GM18517 (cell line): ENCODE results near the gene LONRF2.

ENCODE experiments used
- ATAC-seq: cut with Tn5 transposase; IDR thresholded peaks from one replicate; pipeline ENCODE4 v1.9.1; 2021; ENCODE audit warnings: mild to moderate bottlenecking, moderate library complexity; ENCODE audit not compliant: unreplicated experiment

Gene LONRF2

GRCh38 chr2:100276716-100277115 is 45.6 kb downstream of the LONRF2 start:
- ATAC-seq, result no peak

- ATAC-seq, result no peak
Measured at GRCh38 chr2:100275200-100275589, 47.1 kb downstream of the LONRF2 start.

- ATAC-seq, result no peak
Measured at GRCh38 chr2:100274566-100275199, 47.6 kb downstream of the LONRF2 start.

- no peak for ATAC-seq
Measured at GRCh38 chr2:100274076-100274475, 48.2 kb downstream of the LONRF2 start.

GRCh38 chr2:100273387-100273786 is 48.9 kb downstream of the LONRF2 start:
- no peak for ATAC-seq

GRCh38 chr2:100272841-100273329 is 49.4 kb downstream of the LONRF2 start:
- no peak for ATAC-seq

- no peak for ATAC-seq
Measured at GRCh38 chr2:100271210-100271609, 51.1 kb downstream of the LONRF2 start.

- no peak for ATAC-seq
Measured at GRCh38 chr2:100270381-100271146, 51.7 kb downstream of the LONRF2 start.

- ATAC-seq, result no peak
Measured at GRCh38 chr2:100269889-100270288, 52.4 kb downstream of the LONRF2 start.

GRCh38 chr2:100268986-100269385 is 53.3 kb downstream of the LONRF2 start:
- ATAC-seq, result no peak

GRCh38 chr2:100267751-100268150 is 54.5 kb downstream of the LONRF2 start:
- ATAC-seq, result no peak

- no peak for ATAC-seq
Measured at GRCh38 chr2:100266126-100266525, 56.2 kb downstream of the LONRF2 start.

- ATAC-seq, result no peak
Measured at GRCh38 chr2:100265226-100265625, 57.1 kb downstream of the LONRF2 start.

GRCh38 chr2:100264651-100265050 is 57.6 kb downstream of the LONRF2 start:
- ATAC-seq, result no peak

GRCh38 chr2:100264121-100264520 is 58.2 kb downstream of the LONRF2 start:
- no peak for ATAC-seq

- no peak for ATAC-seq
Measured at GRCh38 chr2:100262555-100263320, 59.6 kb downstream of the LONRF2 start.

- no peak for ATAC-seq
Measured at GRCh38 chr2:100262046-100262445, 60.3 kb downstream of the LONRF2 start.

GRCh38 chr2:100260712-100261620 is 61.3 kb downstream of the LONRF2 start:
- ATAC-seq, result no peak

- no peak for ATAC-seq
Measured at GRCh38 chr2:100259106-100259505, 63.2 kb downstream of the LONRF2 start.

- no peak for ATAC-seq
Measured at GRCh38 chr2:100257939-100258338, 64.4 kb downstream of the LONRF2 start.

GRCh38 chr2:100256849-100257248 is 65.5 kb downstream of the LONRF2 start:
- ATAC-seq, result no peak
